ENCODE data around the gene SORT1. TPM values are rescaled to one million over a fixed set of nuclear protein-coding genes. Genes with fewer than 3 reads are reported as not detected.

The SORT1 gene
- polyA plus RNA-seq, 1 donor from 2014 or later, result 33.3 TPM

DNA sequence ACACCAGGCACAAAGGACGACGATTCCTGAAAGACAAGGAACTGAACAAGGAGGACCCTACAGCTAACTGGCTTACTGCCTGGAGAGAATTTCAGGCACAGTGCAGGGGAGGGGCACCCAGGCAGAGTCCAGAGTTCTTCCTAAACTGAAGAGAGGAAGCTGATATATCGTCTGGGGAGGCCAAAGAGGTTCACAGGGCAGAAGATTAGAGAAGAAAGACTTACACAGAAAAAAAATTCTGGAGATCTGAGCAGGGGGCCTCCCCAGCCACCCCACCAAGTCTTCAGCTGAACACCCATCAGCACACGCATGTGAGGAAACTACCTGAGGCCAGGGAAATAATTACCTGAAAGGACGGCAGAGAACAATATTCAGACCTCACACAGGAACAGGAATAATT, 24.6 kb downstream of the SORT1 start:
- no peaks in the 10 kb centered on the region for H3K27me3 ChIP-seq (ENCODE audit: insufficient read depth, low read depth, low read length)
- peaks cover 21% of the 10 kb centered on the region for H3K79me2 ChIP-seq (replicated peaks; ENCODE audit: insufficient read depth, low read length)
- no peaks in the 10 kb centered on the region for H3F3A ChIP-seq (ENCODE audit: insufficient read depth, low read length, poor library complexity, severe bottlenecking)
- no peak overlapping the region for H3K9ac ChIP-seq (ENCODE audit: low read length)
- H3K4me3 ChIP-seq (ENCODE audit: low read length), result no peak overlapping the region
- H3K36me3 ChIP-seq (ENCODE audit: insufficient read depth, low read length), result no peaks in the 10 kb centered on the region
- no peaks in the 10 kb centered on the region for H3K9me3 ChIP-seq (ENCODE audit: low read length)
- no peak overlapping the region for H2AFZ ChIP-seq (ENCODE audit: low read depth, low read length)
- H3K4me2 ChIP-seq (ENCODE audit: low read length), result no peak overlapping the region
- TF ChIP-seq SMC3 (conservative IDR thresholded peaks at IDR 0.05; ENCODE audit: poor library complexity) (no peak), POLR2AphosphoS5 (IDR thresholded peaks at IDR 0.05) (no peak), EP300 (conservative IDR thresholded peaks at IDR 0.05; ENCODE audit: poor library complexity, severe bottlenecking) (no peak), MXI1 (conservative IDR thresholded peaks at IDR 0.05; ENCODE audit: poor library complexity, severe bottlenecking) (no peak), TAF1 (IDR thresholded peaks at IDR 0.05; ENCODE audit: low read depth) (no peak), RAD21 (conservative IDR thresholded peaks at IDR 0.05) (no peak), EZH2 (IDR thresholded peaks at IDR 0.05; ENCODE audit: borderline replicate concordance, insufficient read depth, low read length, poor library complexity, severe bottlenecking) (no peak)
- TF ChIP-seq, protein P1, sequence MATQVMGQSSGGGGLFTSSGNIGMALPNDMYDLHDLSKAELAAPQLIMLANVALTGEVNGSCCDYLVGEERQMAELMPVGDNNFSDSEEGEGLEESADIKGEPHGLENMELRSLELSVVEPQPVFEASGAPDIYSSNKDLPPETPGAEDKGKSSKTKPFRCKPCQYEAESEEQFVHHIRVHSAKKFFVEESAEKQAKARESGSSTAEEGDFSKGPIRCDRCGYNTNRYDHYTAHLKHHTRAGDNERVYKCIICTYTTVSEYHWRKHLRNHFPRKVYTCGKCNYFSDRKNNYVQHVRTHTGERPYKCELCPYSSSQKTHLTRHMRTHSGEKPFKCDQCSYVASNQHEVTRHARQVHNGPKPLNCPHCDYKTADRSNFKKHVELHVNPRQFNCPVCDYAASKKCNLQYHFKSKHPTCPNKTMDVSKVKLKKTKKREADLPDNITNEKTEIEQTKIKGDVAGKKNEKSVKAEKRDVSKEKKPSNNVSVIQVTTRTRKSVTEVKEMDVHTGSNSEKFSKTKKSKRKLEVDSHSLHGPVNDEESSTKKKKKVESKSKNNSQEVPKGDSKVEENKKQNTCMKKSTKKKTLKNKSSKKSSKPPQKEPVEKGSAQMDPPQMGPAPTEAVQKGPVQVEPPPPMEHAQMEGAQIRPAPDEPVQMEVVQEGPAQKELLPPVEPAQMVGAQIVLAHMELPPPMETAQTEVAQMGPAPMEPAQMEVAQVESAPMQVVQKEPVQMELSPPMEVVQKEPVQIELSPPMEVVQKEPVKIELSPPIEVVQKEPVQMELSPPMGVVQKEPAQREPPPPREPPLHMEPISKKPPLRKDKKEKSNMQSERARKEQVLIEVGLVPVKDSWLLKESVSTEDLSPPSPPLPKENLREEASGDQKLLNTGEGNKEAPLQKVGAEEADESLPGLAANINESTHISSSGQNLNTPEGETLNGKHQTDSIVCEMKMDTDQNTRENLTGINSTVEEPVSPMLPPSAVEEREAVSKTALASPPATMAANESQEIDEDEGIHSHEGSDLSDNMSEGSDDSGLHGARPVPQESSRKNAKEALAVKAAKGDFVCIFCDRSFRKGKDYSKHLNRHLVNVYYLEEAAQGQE (IDR thresholded peaks at IDR 0.05; ENCODE audit: borderline replicate concordance), result no peak
- TF ChIP-seq, protein P2, sequence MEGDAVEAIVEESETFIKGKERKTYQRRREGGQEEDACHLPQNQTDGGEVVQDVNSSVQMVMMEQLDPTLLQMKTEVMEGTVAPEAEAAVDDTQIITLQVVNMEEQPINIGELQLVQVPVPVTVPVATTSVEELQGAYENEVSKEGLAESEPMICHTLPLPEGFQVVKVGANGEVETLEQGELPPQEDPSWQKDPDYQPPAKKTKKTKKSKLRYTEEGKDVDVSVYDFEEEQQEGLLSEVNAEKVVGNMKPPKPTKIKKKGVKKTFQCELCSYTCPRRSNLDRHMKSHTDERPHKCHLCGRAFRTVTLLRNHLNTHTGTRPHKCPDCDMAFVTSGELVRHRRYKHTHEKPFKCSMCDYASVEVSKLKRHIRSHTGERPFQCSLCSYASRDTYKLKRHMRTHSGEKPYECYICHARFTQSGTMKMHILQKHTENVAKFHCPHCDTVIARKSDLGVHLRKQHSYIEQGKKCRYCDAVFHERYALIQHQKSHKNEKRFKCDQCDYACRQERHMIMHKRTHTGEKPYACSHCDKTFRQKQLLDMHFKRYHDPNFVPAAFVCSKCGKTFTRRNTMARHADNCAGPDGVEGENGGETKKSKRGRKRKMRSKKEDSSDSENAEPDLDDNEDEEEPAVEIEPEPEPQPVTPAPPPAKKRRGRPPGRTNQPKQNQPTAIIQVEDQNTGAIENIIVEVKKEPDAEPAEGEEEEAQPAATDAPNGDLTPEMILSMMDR (IDR thresholded peaks at IDR 0.05; ENCODE audit: poor library complexity, severe bottlenecking), result no peak
- no peaks in the 10 kb centered on the region for H4K20me1 ChIP-seq (ENCODE audit: insufficient read depth)
- H3K9me2 ChIP-seq (ENCODE audit: insufficient read depth, low read length), result no peaks in the 10 kb centered on the region
- no peak overlapping the region for H3K27ac ChIP-seq (ENCODE audit: low read length)

DNA sequence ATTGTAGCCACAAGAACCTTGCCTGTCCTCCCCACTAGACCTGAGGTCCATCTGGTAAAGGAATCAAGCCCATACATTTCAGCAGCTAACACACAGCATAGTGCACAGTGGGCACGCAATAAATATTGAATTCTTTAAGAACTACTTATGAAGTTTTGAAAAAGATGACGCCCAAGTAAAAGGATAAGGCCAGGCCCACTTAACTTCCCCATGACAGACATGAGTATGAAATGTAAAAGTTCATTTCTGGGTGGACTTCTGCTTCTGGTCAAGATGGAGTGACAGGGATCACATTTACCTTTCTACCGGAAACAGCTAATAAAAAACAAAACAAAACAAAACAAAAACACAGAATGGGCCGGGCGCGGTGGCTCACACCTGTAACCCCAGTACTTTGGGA, 25.4 kb downstream of the SORT1 start:
- H3K79me2 ChIP-seq (replicated peaks; ENCODE audit: insufficient read depth, low read length), result peaks cover 17% of the 10 kb centered on the region
- no peak for TF ChIP-seq EP300 (conservative IDR thresholded peaks at IDR 0.05; ENCODE audit: poor library complexity, severe bottlenecking)
- no peak for TF ChIP-seq POLR2AphosphoS5 (IDR thresholded peaks at IDR 0.05)
- no peak for TF ChIP-seq TAF1 (IDR thresholded peaks at IDR 0.05; ENCODE audit: low read depth)
- no peak for TF ChIP-seq EZH2 (IDR thresholded peaks at IDR 0.05; ENCODE audit: borderline replicate concordance, insufficient read depth, low read length, poor library complexity, severe bottlenecking)
- no peak for TF ChIP-seq SMC3 (conservative IDR thresholded peaks at IDR 0.05; ENCODE audit: poor library complexity)
- TF ChIP-seq RAD21 (conservative IDR thresholded peaks at IDR 0.05), result no peak
- TF ChIP-seq, protein P2 (IDR thresholded peaks at IDR 0.05; ENCODE audit: poor library complexity, severe bottlenecking), result no peak
- TF ChIP-seq MXI1 (conservative IDR thresholded peaks at IDR 0.05; ENCODE audit: poor library complexity, severe bottlenecking), result no peak
- TF ChIP-seq, protein P1 (IDR thresholded peaks at IDR 0.05; ENCODE audit: borderline replicate concordance), result no peak
- no peaks in the 10 kb centered on the region for H3F3A ChIP-seq (ENCODE audit: insufficient read depth, low read length, poor library complexity, severe bottlenecking)
- H3K27me3 ChIP-seq (ENCODE audit: insufficient read depth, low read depth, low read length), result no peaks in the 10 kb centered on the region
- no peak overlapping the region for H3K4me2 ChIP-seq (ENCODE audit: low read length)
- H3K4me3 ChIP-seq (ENCODE audit: low read length), result no peak overlapping the region
- H3K9ac ChIP-seq (ENCODE audit: low read length), result no peak overlapping the region
- H3K9me2 ChIP-seq (ENCODE audit: insufficient read depth, low read length), result no peaks in the 10 kb centered on the region
- no peaks in the 10 kb centered on the region for H3K36me3 ChIP-seq (ENCODE audit: insufficient read depth, low read length)
- H3K27ac ChIP-seq (ENCODE audit: low read length), result no peak overlapping the region
- H4K20me1 ChIP-seq (ENCODE audit: insufficient read depth), result no peaks in the 10 kb centered on the region
- no peak overlapping the region for H2AFZ ChIP-seq (ENCODE audit: low read depth, low read length)
- H3K9me3 ChIP-seq (ENCODE audit: low read length), result no peaks in the 10 kb centered on the region
